Dermis microvascular lymphatic vessel endothelial cell (primary cell): ENCODE measurements around the gene RAB6B. TPM values are rescaled to one million over a fixed set of nuclear protein-coding genes. Genes with fewer than 3 reads are reported as not detected.

Experiments used
- DNase-seq, 2 donors: peaks; one replicate each; pipeline versions ENCODE4 v3.0.0 to v3.0.0-alpha.2; 2010; ENCODE audit warnings: low read depth in 2 of 2
- total RNA-seq: library from RNA; depleted of rRNA; stranded (reverse); fragments of >200 nt; gene quantifications from 2 replicates; pipeline ENCODE4 v1.2.1, GENCODE V29; 2014

The RAB6B gene
- total RNA-seq = 0.39 and 1.6 TPM in 2 replicates

DNA sequence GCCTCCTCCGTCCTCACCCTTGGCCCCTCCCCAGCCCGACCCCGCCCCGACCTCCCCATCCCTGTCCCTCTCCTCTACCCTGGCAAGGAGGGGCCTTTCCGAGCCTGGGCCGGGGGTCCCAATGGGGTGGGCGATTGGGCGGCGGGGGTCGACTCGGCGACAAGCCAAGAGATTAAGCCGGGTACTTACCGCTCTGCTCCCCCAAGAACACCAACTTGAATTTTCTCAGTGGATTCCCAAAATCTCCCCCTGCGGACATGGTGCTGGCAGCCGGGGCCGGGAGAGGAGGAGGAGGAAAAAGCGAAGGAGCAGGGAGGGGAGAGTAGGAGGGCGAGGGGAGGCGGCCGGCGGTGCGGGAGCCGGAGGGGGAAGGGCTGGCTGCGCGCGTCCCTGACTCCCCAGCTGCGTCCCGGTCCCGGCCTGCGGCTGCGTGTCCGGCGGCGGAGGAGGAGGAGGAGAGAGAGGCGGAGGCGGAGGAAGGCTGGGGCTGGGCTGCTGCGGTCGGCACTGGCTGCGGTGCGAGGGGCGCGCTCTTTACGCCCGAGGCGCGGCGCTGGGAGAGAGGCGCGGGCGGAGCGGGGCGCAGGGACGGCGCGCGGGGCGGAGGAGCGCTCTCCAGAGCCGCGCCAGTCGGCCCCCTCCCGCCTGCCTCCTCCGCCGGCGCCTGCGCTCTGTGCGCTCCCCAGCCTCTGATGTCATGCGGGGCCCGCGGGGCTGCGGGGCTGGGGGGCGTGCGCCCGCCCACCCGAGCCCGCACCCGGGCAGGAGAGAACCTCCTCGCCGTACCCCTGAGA is at the start of gene RAB6B:
Gene RAB6B (minus strand): TSS at position 675 of the 794 bp plus-strand sequence. CDS start 416 bp downstream, at position 259.
- peak in 1 of 2 donors; percentile 61 for DNase-seq

DNA sequence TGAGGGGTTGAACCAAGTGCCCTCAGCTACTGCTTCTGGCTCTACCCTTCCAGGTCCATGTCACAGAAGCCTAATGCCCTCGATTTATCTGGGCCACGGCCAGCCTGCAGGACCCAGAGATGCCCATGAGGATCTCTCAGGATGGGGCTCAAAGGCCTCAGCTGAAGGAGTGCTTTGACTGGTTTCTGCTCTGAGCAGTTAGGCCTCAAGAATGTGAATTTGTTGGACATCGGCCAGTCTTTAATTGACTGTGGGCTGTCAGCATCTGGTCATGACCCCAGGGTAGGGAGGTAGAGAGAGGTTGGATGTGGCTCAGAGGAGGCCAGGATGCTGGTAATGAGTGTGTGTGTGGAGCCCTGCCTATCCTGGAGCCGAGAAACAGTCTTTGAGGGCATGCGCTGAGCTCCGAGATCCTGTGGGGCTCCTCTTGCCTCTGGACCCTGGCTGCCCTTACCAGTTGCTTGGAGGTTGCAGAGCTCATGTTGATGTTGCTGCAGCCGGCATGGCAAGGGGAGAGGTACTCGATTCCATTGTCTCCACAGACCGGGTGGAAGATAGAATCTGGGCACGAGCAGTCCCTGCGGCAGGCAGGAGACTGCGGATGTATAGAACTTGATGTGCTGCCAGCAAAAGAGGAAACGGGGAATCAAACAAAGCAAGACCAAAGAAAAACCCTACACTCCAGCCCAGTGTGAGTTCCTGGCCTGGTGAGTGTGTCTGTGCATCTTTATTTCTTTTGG is 49.1 kb upstream of the RAB6B start:
- peak; percentile 83 to 96 for DNase-seq

DNA sequence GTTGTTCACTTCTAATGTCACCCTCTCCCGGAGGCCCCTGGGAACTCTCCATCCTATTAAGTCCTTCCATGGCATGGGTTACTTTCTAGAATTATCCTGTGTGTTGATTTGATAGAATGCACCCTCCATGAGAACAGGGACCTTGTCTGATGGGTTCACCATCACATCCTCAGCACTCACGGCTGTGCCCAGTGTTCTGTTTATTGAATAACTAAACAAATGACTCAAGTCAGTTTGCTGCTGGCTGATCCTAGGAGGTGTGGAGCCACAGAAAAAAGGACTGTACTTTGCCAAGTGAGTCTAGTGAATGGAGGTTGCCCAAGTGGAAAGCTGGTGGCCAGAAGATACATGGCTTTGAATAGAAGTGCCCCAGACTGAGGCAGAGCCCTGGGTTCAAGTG is 48.5 kb upstream of the RAB6B start:
- peak in 1 of 2 donors; percentile 49 for DNase-seq

DNA sequence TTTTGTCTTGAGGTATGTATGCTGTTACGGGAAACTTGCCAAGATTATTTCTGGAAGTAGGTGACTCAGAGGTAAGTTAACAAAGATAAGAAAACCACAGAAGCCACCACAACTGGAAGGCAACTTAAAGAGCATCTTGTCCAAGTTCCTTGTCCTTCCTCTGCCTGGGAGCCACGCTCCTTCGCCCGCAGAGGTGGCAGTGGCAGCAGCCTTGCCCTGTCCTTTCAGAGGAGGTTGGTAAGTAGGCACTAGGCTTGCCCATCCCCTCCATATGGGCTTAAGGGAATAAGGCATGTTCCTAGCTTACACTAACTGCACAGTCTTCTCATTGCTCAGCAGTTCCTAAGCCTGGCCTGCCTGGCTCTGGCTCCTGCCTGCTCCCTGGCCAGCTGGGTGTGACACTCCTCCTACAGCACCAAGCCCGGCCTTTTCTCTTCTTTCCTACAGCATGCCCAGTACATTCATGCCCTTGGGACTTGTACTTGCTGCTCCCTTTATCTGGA is 48.0 kb upstream of the RAB6B start:
- DNase-seq = peak in 1 of 2 donors; percentile 88

DNA sequence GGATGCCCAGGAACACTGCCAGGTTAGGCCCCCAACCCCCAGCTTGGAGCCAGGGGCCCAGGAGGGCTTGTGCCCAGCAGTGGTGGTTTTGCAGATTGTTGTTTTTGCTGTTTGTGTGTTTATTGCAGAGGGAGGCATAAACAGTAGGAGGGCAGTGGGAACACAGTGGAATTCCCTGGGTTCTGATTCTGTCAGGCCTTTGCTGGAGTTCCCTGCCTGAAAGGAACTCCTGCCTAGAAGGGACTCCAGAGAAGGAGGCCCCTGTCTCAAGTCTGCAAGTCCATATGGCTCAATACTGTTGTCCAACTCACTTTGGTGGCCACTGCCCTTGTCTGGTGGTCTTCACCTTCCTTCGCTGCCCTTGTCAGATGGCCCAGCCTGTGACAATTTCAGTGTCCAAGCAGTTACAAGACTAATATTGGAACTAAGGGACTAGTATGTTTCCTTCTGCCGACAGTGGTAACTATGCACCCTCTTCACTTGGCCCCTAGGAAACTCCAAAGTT is 47.4 kb upstream of the RAB6B start:
- no peak for DNase-seq

DNA sequence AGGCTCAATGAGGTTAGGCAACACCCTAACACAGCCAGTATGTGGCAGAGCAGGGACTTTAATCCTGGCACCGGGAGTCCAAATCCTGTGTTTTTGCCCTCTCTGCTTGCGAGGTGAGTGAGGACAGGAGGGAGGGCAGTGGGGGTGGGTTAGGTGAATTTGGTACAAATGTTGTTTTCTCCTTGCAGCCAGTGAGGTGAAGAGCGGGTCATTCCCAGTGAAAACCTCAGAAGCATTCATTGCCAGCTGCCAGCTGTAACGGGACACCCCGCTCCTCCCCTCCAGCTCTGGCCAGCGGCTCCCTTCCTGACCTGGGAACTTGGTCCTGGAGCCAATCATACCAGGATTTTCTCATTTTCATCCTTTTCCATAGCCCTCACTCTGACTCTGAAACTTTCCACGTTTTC is 45.7 kb upstream of the RAB6B start:
- DNase-seq = peak; percentile 63 to 68

DNA sequence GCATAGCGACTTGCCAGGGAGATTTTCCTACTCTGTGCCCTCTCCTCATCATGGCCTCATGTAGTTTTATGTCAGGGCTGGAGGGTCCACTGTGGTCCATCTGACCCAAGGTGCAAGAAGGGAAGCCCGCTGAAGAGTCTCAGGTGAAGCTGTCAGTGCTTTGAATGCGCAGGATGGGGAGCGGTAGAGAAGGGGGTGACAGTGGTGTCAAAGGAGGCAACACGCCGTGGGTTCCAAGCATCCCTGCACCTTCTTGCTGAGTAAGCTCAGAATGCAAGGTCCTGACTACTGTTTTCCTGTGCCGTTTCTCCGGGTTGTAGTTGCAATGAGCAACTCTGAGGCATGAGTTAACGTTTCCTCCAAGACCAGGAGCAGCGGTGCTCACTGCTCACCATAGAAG is 44.9 kb upstream of the RAB6B start:
- DNase-seq = no peak

DNA sequence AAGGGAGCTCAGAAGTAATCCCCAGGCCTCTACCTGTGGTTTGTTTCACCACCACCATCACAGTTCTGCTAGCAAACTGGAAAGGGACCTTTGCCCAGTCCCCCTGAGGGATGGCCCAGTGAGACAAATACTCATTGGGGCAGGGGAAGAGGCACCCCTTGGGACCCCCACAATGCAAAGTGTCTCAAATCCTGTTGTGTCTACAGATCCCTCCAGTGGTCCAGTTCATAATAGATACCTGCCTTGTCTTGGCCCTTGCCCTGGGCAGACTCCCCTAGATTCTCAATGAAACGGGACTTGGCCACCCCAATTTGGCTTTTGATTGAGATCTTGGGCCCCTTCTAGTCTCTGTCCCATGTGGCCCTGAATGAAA is 43.8 kb upstream of the RAB6B start:
- no peak for DNase-seq

DNA sequence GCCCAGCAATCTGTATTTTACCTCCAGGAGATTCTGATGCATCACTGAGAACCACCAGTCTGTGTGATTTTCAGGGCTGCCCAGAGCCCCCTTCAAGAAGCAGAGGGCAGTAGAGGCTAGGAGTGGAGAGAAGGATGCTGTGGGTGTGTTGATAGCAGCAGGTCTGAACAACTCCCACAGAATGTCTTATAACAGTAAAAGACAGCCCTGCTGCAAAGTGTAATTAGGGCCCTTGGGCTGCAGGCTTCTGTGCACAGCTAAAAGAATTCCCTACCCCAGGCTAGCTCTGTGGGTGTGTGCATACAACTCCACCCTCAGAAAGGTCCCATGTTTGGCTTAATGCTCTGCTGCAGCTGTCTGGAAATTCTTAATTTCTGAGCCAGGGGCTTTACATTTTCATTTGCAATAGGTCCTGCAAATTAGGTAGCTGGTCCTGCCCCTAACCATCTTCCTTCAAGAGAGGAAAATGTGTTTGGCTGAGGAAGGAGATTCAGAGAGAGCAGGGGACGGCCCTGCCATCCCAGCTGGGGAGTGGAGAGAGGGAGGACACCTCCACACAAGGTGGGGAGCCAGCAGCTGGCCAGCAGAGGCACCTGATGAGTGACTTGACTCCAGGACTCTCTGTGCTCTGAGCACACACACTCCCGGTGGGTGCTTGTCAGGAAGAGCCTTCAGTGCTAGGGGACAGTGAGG is 43.2 kb upstream of the RAB6B start:
- no peak for DNase-seq

DNA sequence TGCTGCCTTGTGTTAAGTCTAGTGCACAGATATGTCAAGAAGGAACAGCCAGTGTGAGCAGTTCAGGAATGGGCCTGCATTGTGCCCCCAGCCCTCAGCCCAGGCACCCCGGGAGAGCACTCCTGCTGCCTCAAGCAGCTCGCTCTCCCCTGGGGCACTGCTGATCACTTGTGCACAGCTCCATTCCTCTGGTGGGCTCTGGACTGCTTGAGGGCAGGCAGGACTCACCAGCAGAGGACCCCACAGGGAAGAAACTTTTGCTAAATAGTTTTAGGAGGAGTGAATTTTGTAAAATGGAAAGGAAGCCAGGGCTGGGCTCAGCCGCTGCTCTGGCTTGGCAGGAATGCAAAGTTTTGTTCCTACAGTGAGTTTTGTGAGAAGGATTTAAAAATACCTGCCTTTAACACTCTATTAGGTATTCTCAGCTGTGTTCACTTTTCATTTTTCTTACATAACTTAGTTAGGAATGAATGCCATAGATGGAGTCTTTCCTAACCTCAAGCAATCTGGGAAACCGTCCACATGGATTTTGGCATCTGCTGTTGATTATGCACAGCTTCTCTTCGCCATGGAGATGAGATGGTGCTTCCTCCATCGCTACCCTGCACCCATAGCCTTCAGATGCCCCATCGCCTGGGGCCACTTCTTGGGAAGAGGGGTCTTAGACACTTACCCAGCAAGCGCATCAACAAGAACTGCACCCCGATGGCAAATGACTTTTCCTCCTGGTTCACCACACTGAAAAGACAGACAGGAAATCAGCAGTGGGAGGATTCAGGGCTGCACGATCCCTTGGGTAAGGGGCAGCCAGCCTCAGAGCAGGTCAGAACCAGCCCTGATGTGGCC is 42.3 kb upstream of the RAB6B start:
- no peak for DNase-seq

DNA sequence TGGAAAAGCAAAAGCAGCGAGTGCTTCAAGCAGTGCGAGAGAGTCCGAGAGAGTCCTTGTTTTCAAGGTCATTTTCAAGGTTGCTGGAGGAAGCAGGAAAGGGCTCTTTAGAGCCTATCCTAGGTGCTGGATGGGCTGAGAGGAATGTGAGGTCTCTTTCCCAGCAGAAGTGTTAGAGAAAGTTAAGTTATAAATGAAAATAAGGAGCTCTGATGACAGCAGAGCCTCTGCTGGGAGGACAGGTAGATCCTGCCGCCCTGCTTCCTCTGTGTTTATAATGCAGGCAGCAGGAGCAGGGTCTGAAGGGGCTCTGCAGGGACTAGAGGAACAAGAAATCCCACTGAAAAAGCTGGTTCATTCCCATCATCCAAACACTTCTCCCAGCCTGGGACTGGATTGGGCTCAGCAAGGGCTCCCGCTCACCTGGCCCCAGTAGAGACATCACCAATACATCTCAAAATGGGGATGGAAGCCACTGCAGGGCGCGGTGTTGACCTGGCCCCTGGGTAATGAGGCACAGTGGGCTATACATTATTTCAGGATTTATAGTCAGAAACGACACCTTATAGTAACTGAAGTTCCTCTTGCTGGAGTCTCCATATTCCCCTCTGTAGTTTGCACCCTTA is 41.5 kb upstream of the RAB6B start:
- no peak for DNase-seq

DNA sequence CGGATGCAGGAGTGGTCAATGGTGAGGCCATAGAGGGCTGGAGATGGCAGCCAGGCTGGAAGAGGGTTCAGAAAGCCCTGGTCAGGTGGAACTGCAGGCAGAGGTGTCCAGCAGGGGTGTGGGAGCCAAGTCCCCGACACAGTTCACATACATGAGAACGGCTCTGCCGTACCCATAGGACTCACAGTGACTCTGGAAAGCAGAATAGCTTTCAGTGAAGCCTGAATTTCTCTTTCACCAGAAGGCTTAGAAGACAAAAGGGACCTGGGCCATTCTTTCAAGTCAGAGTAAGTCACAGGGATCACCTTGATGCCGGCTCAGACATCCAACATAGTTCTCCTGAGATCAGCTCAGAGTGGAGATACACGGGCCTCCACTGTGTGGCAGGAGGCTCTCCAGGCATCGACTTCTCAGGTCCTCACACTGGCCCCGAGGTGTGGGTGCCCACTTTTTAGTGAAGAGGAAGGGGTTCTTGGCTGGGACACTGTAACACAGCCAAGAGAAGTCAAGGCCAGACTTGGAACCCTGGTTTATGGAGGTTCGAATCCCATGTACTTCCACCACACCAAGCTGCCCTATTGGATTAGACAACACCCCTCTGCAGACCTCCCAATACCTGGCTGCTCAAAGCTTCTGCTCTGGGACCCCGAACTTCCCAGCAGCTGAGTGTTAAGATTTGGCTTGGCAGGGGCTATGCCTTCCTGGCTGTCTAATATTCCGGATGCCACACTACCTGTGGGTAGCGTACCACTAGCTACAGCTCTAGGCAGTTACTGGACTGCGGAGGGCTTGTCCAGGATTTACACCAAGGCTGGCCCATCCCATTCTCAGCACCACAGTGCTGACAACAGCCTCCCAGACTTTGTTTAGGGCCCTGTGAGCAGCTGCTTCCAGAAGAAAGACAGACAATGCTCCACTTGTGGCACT is 40.4 kb upstream of the RAB6B start:
- DNase-seq = no peak

DNA sequence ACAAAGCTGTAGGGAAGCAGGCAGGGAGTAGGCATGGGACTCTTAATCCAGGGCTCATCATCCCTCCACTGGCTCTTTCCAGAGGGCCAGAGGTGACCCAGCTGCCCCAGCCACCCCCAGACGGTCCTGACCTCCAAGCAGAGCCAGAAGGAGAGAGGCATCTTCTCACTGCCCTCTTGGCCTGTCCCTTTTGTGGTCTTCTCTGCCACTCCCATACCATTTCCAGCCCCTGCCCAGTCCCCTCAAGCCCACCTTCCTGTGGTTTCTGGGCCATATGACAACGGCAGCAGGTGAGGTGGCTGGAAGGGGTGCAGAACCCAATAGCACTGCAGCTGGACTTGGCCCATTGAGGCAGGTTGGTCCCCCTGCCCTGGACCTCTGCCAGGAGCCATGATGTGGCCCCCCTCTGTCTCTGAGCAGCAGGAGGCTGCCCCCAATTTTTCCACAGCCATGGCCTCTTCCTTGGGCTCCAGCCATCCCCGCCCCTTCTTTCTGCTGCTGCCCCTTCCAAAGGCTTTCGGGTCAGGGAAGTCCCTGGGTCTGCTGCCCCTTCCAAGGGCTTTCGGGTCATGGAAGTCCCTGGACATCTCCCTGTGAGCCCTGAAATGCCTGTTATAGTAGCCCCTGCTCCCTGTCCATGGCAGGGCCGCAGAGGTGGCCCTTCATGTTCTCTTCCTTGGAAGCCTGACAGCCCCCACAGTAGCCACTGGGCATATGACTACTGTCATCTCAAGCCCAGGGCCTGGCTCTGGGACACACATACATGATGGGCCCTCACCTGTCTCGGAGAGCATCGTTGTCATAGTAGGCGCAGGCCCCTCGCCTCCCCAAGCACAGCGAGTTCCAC is 39.5 kb upstream of the RAB6B start:
- DNase-seq = no peak

DNA sequence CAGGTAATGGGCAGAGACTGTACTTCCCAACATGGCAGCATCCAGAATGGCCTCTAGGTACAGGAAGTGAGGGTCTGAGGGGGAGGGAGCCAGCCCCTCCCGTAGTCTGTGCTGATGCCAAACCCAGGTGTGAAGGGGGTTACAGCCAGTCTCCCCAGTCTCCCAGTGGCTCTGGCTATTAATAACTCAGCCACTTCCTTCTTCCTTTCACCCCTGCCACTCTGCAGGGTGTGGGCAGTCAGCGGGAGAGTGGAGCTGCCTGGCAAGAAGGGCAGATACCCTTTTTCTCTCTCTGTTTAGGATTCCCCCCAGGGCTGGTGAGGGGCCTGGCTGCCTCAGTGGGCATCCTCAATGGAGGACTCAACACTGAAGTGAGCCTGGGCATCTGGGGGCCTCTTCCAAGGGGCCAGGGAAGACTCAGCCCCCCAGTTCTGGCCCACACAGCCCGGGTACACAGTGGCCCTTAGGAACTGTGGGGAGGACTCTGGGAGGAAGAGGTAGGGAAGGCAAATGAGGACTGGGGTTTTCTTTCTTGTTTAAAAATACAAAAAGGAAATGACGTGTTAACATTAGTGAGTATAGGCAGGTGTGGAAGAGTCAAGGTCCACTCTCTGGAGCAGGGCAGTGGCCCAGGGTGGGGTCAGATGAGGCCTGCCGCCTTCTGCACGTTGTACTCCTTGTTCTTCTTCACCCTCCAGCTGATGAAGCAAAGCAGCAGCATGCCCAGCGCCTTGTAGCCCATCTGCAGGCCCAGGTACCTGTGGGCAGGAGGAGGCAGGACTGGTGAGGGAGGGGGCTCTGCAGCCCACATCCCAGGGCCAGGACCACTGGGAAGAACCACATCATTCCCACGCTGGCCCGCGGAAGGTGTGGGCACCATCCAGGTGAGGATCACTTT is 38.6 kb upstream of the RAB6B start:
- no peak for DNase-seq

DNA sequence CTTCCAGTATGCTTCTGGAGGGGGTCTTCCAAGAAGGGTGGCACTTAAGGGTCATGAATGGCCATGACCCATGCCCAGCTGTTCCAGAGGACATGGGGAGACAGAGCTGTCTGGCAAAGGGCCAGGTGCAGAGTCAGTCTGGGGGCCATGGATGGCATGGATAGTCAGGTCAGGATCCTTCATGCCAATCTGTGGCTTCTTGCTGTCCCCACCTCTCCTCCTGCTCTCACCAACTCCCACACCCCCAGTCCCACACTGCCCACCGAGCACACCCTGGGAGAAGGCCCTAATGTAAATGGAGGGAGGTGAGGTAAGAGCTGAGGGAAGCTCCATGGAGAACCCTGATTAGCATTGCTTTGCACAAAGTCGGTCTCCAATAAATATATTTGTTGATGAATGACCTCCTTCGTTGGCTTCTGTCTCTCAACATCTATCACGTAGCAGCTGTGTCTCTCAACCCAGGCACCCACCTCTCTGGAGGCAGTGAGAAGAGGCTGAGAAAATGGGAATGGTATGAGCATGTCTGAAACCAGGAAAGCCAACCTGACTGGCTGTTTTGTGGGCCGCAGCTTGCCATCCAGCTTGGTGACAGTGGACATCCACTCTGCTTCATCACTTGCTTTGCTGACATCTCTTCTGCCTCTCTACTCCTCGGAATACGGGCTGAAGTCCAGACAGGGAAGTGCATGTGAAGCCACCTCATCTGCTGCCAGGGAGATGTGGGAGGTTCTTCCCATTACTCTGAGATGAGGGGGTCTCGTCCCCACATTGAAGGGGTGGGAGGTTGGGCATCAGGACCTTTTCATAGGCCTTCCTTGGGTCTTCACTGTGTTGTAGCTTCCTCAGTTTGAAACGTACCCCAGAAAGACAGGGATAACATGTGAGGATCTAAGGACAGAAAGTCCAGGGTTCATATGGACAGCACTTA is 37.7 kb upstream of the RAB6B start:
- DNase-seq = no peak

DNA sequence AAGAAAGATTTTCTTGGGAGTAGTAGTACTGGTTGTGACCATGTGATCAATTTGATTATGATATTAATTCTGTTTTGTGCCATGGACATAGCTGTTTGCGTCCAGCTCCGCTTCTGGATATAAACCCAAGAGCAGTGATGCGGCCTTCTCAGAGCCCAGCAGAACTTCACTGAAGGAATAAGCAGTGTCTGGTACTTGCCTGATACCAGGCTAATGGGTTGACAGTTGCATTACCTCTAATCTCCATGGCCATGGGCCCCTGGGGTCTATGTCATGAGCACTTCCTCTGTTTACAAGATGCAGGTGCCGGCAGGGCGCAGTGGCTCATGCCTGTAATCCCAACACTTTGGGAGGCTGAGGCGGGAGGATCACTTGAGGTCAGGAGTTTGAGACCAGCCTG is 36.3 kb upstream of the RAB6B start:
- DNase-seq = no peak
